ENCODE data around the gene SPSB3. TPM values are rescaled to one million over a fixed set of nuclear protein-coding genes. Genes with fewer than 3 reads are reported as not detected.

SPSB3 gene
- total and polyA plus RNA-seq, 2 of the 13 experiments (the other 11 are each of a cell fraction or from before 2014, with no cell fraction given), result 13.2 to 21.9 TPM

- 0 out of 2 replicates have a peak, but pooled peaks have one; percentile 54 for TF ChIP-seq ZNF335 (CRISPR knock-in tag; IDR thresholded peaks at IDR 0.05)
- TF ChIP-seq, protein P1, sequence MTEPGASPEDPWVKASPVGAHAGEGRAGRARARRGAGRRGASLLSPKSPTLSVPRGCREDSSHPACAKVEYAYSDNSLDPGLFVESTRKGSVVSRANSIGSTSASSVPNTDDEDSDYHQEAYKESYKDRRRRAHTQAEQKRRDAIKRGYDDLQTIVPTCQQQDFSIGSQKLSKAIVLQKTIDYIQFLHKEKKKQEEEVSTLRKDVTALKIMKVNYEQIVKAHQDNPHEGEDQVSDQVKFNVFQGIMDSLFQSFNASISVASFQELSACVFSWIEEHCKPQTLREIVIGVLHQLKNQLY (CRISPR knock-in tag; IDR thresholded peaks at IDR 0.05), result no peak
- peak; percentile 88 for TF ChIP-seq GATAD2A (CRISPR knock-in tag; IDR thresholded peaks at IDR 0.05)
- peak; percentile 96 for TF ChIP-seq PAXIP1 (CRISPR knock-in tag; conservative IDR thresholded peaks at IDR 0.05)
- TF ChIP-seq HOXA3 (CRISPR knock-in tag; IDR thresholded peaks at IDR 0.05), result peak; percentile 83
- peak; percentile 53; the same call in 1 of the 2 replicates for TF ChIP-seq KDM5A (IDR thresholded peaks at IDR 0.05; ENCODE audit: borderline replicate concordance, low read length)
- no peak for TF ChIP-seq ZNF510 (CRISPR knock-in tag; IDR thresholded peaks at IDR 0.05; ENCODE audit: low read depth)
- peak; percentile 53; the same call in 1 of the 2 replicates for TF ChIP-seq RCOR2 (CRISPR knock-in tag; IDR thresholded peaks at IDR 0.05)
- TF ChIP-seq ZNF331 (CRISPR knock-in tag; IDR thresholded peaks at IDR 0.05), result peak; percentile 77
- peak; percentile 41 to 63; a peak in 3 of 4 replicates for TF ChIP-seq POLR2A (IDR thresholded peaks at IDR 0.05; ENCODE audit: insufficient read depth in 1 of 2, low read depth in 2 of 2, low read length in 2 of 2)
- TF ChIP-seq SIN3B (IDR thresholded peaks at IDR 0.05; ENCODE audit: low read length), result no peak
- TF ChIP-seq ZNF564 (CRISPR knock-in tag; IDR thresholded peaks at IDR 0.05), result 0 out of 2 replicates have a peak, but pooled peaks have one; percentile 65
- TF ChIP-seq ZSCAN30 (CRISPR knock-in tag; IDR thresholded peaks at IDR 0.05), result no peak
- TF ChIP-seq GATA4 (IDR thresholded peaks at IDR 0.05; ENCODE audit: borderline replicate concordance, low read depth), result peak; percentile 49; the same call in 1 of the 2 replicates
- TF ChIP-seq XRCC5 (optimal IDR thresholded peaks at IDR 0.05; ENCODE audit: low read length), result peak; percentile 43
- TF ChIP-seq ZNF317 (CRISPR knock-in tag; IDR thresholded peaks at IDR 0.05), result peak; percentile 67
- TF ChIP-seq ZNF468 (CRISPR knock-in tag; IDR thresholded peaks at IDR 0.05), result no peak
- no peak for TF ChIP-seq CREB1 (IDR thresholded peaks at IDR 0.05)
- peak; percentile 55 for TF ChIP-seq CREB1 (CRISPR knock-in tag; IDR thresholded peaks at IDR 0.05)
- no peak for TF ChIP-seq SOX6 (IDR thresholded peaks at IDR 0.05)
- peak; percentile 83 for TF ChIP-seq SOX6 (CRISPR knock-in tag; IDR thresholded peaks at IDR 0.05)
- TF ChIP-seq ZNF850 (CRISPR knock-in tag; conservative IDR thresholded peaks at IDR 0.05), result no peak
- no peak for TF ChIP-seq ZNF136 (CRISPR knock-in tag; IDR thresholded peaks at IDR 0.05; ENCODE audit: low read depth)
- TF ChIP-seq CC2D1A (CRISPR knock-in tag; IDR thresholded peaks at IDR 0.05), result no peak
- TF ChIP-seq SOX5 (CRISPR knock-in tag; IDR thresholded peaks at IDR 0.05; ENCODE audit: borderline replicate concordance), result peak; percentile 72; the same call in 1 of the 2 replicates
- TF ChIP-seq NR2F1 (CRISPR knock-in tag; IDR thresholded peaks at IDR 0.05), result peak; percentile 82 to 90
- no peak for TF ChIP-seq ZNF333 (CRISPR knock-in tag; IDR thresholded peaks at IDR 0.05; ENCODE audit: borderline replicate concordance)
- peak; percentile 53; the same call in 1 of the 2 replicates for TF ChIP-seq YEATS4 (CRISPR knock-in tag; IDR thresholded peaks at IDR 0.05; ENCODE audit: borderline replicate concordance)
- peak; percentile 60; the same call in 1 of the 2 replicates for TF ChIP-seq ZNF350 (CRISPR knock-in tag; IDR thresholded peaks at IDR 0.05; ENCODE audit: borderline replicate concordance, low read depth)
Observed at GRCh38 chr16:1828645-1829410, 46.5 kb upstream of the SPSB3 start (continued).

Measured in HepG2 (cell line).